H1 (cell line): Measurements from ENCODE around the gene RBSN. TPM values are rescaled to one million over a fixed set of nuclear protein-coding genes. Genes with fewer than 3 reads are reported as not detected.

Source experiments
- CTCF ChIA-PET: fragments of 300-600 bp; sonication (Branson Sonifier 250); formaldehyde crosslinking; loops from one replicate; lab custom pipeline; 2021; ENCODE audit not compliant: partially characterized antibody; lab: Charles Lee
- POLR2A ChIA-PET: fragments of 300-600 bp; sonication (Branson Sonifier 250); formaldehyde crosslinking; loops from one replicate; lab custom pipeline; 2021; ENCODE audit warnings: inconsistent platforms; ENCODE audit not compliant: partially characterized antibody; lab: Charles Lee
- DNase-seq, 2 experiments: peaks; one replicate each; pipeline versions ENCODE4 v3.0.0 to v3.0.0-alpha.2; 2010 to 2022; ENCODE audit warnings: low spot score in 2 of 2, low read depth in 1 of 2, mixed read lengths in 1 of 2
- FAIRE-seq: peaks from 2 replicates; lab custom pipeline; 2011; peaks lifted over from hg19 to GRCh38; lab: Jason Lieb, UNC
- H2AFZ ChIP-seq: 2 replicates; pipeline ENCODE4 v1.8.1; 2012; ENCODE audit warnings: low read length, inconsistent platforms
- H2AK5ac ChIP-seq: 2 replicates; pipeline ENCODE4 v1.6.1; 2013; ENCODE audit warnings: low read depth, low read length
- H2BK120ac ChIP-seq: replicated peaks from 2 replicates; pipeline ENCODE3; 2013; ENCODE audit warnings: low read depth, low read length, inconsistent platforms
- H2BK12ac ChIP-seq: 2 replicates; pipeline ENCODE4 v1.6.1; 2013; ENCODE audit warnings: low read depth, low read length
- H2BK15ac ChIP-seq: 2 replicates; pipeline ENCODE4 v1.6.1; 2013; ENCODE audit warnings: low read length
- H2BK20ac ChIP-seq: 2 replicates; pipeline ENCODE4 v1.6.1; 2013; ENCODE audit warnings: low read length
- H2BK5ac ChIP-seq: 2 replicates; pipeline ENCODE4 v1.6.1; 2013; ENCODE audit warnings: low read depth, low read length
- H3K14ac ChIP-seq: 2 replicates; pipeline ENCODE4 v1.6.1; 2013; ENCODE audit warnings: inconsistent platforms; ENCODE audit not compliant: insufficient read length
- H3K18ac ChIP-seq: 2 replicates; pipeline ENCODE4 v1.6.1; 2013; ENCODE audit warnings: low read length; ENCODE audit errors: extremely low read depth
- H3K23ac ChIP-seq: 2 replicates; pipeline ENCODE4 v1.6.1; 2013; ENCODE audit warnings: inconsistent platforms; ENCODE audit not compliant: insufficient read length
- H3K23me2 ChIP-seq: 2 replicates; pipeline ENCODE4 v1.6.1; 2013; ENCODE audit warnings: low read depth, low read length
- H3K27ac ChIP-seq: 2 replicates; pipeline ENCODE4 v1.6.1; 2011; ENCODE audit warnings: low read depth, low read length, inconsistent platforms
- H3K27me3 ChIP-seq, 4 experiments: replicated peaks in 1 of 4; 1 replicate in 1 of 4; 2 replicates in 3 of 4; pipeline versions ENCODE4 v1.6.1 to v1.8.1; 2011 to 2013; ENCODE audit warnings: low read length in 3 of 4, mild to moderate bottlenecking in 3 of 4, inconsistent platforms in 2 of 4, mixed read lengths in 2 of 4, moderate library complexity in 1 of 4; ENCODE audit not compliant: control insufficient read depth in 3 of 4, insufficient read depth in 3 of 4; ENCODE audit errors: extremely low read depth in 1 of 4
- H3K36me3 ChIP-seq, 4 experiments: 2 replicates each; pipeline versions ENCODE4 v1.6.1 to v1.8.1; 2011 to 2013; ENCODE audit warnings: mild to moderate bottlenecking in 4 of 4, low read length in 3 of 4, moderate library complexity in 2 of 4, control low read depth in 1 of 4, inconsistent platforms in 1 of 4; ENCODE audit not compliant: insufficient read depth in 4 of 4, control insufficient read depth in 2 of 4
- H3K4ac ChIP-seq: replicated peaks from 2 replicates; pipeline ENCODE3; 2013; ENCODE audit warnings: low read length, low read depth, mixed read lengths, inconsistent platforms; ENCODE audit not compliant: insufficient read length
- H3K4me1 ChIP-seq, 4 experiments: replicated peaks in 1 of 4; 1 replicate in 1 of 4; 2 replicates in 3 of 4; pipeline versions ENCODE4 v1.6.1 to v1.8.1; 2011 to 2013; ENCODE audit warnings: low read length in 3 of 4, inconsistent platforms in 2 of 4, mixed read lengths in 1 of 4; ENCODE audit not compliant: insufficient read depth in 4 of 4, control insufficient read depth in 3 of 4
- H3K4me2 ChIP-seq, 2 experiments: 2 replicates each; pipeline versions ENCODE4 v1.6.1 to v1.8.1; 2011 to 2013; ENCODE audit warnings: low read depth in 2 of 2, low read length in 2 of 2, control low read depth in 1 of 2, inconsistent platforms in 1 of 2, mild to moderate bottlenecking in 1 of 2; ENCODE audit not compliant: insufficient read depth in 1 of 2
- H3K4me3 ChIP-seq, 4 experiments: fragments of 200-600, 300-600 bp in 1 of 4; sonication (generic), shearing (Covaris generic), sonication (Bioruptor Twin) in 1 of 4; 2 replicates each; pipeline versions ENCODE4 v1.5.1 to v1.8.1; 2011 to 2016; ENCODE audit warnings: low read length in 4 of 4, low read depth in 3 of 4, control low read depth in 2 of 4, inconsistent platforms in 2 of 4, mild to moderate bottlenecking in 2 of 4, mixed read lengths in 1 of 4, moderate library complexity in 1 of 4; ENCODE audit not compliant: insufficient read depth in 2 of 4; ENCODE audit errors: extremely low read depth in 1 of 4
- H3K56ac ChIP-seq: replicated peaks from 2 replicates; pipeline ENCODE3; 2013; ENCODE audit warnings: low read depth, mild to moderate bottlenecking, mixed read lengths, low read length, inconsistent platforms; ENCODE audit not compliant: insufficient read length
- H3K79me1 ChIP-seq: 2 replicates; pipeline ENCODE4 v1.6.1; 2013; ENCODE audit warnings: low read depth, low read length, control low read depth
- H3K79me2 ChIP-seq, 2 experiments: 2 replicates each; pipeline versions ENCODE4 v1.6.1 to v1.8.1; 2012 to 2013; ENCODE audit warnings: low read length in 2 of 2, mild to moderate bottlenecking in 2 of 2, inconsistent platforms in 1 of 2; ENCODE audit not compliant: insufficient read depth in 2 of 2, control insufficient read depth in 1 of 2
- H3K9ac ChIP-seq, 4 experiments: replicated peaks in 1 of 4; 1 replicate in 1 of 4; 2 replicates in 3 of 4; pipeline versions ENCODE4 v1.6.1 to v1.8.1; 2011 to 2013; ENCODE audit warnings: low read depth in 3 of 4, low read length in 3 of 4, control low read depth in 2 of 4, mild to moderate bottlenecking in 2 of 4, moderate library complexity in 2 of 4, inconsistent platforms in 1 of 4; ENCODE audit errors: extremely low read depth in 1 of 4
- H3K9me3 ChIP-seq, 2 experiments: 2 replicates each; pipeline versions ENCODE4 v1.6.1 to v1.8.1; 2012 to 2013; ENCODE audit warnings: mild to moderate bottlenecking in 2 of 2, moderate library complexity in 2 of 2, control low read depth in 1 of 2, inconsistent platforms in 1 of 2, low read depth in 1 of 2, low read length in 1 of 2, mixed read lengths in 1 of 2; ENCODE audit not compliant: insufficient read depth in 2 of 2
- H4K20me1 ChIP-seq, 2 experiments: replicated peaks in 1 of 2; 2 replicates each; pipeline versions ENCODE3 to v1.8.1; 2011 to 2013; ENCODE audit warnings: inconsistent platforms in 2 of 2, low read length in 2 of 2, mild to moderate bottlenecking in 1 of 2; ENCODE audit not compliant: insufficient read depth in 2 of 2, control insufficient read depth in 1 of 2
- H4K5ac ChIP-seq: 2 replicates; pipeline ENCODE4 v1.6.1; 2013; ENCODE audit warnings: low read length, low read depth, mixed read lengths, inconsistent platforms; ENCODE audit not compliant: insufficient read length
- H4K8ac ChIP-seq: 2 replicates; pipeline ENCODE4 v1.8.0; 2013; ENCODE audit warnings: mild to moderate bottlenecking, moderate library complexity, low read length, inconsistent platforms; ENCODE audit not compliant: insufficient read depth; ENCODE audit errors: extremely low read depth
- H4K91ac ChIP-seq: replicated peaks from 2 replicates; pipeline ENCODE3; 2013; ENCODE audit warnings: low read length, mixed read lengths, inconsistent platforms; ENCODE audit not compliant: insufficient read length
- ASH2L ChIP-seq: fragments of 200-600, 300-600 bp; sonication (generic); IDR thresholded peaks from one replicate; pipeline ENCODE4 v1.7.1; 2017; ENCODE audit warnings: low read length
- BCL11A ChIP-seq, 2 experiments: IDR thresholded peaks; one replicate each; pipeline ENCODE4 v1.6.1; 2011; ENCODE audit warnings: low read depth in 2 of 2, low read length in 2 of 2, mild to moderate bottlenecking in 2 of 2
- BRCA1 ChIP-seq: IDR thresholded peaks from 2 replicates; pipeline ENCODE4 v1.6.1; 2012; ENCODE audit warnings: low read depth, low read length, improper control_type of control experiment
- CBX5 ChIP-seq: fragments of 300-800, 300-1000 bp; sonication (generic); IDR thresholded peaks from 2 replicates; pipeline ENCODE4 v1.7.1; 2016; ENCODE audit warnings: antibody characterized with exemption, low read length, low read depth
- CHD1 ChIP-seq: IDR thresholded peaks from 2 replicates; pipeline ENCODE4 v1.6.1; 2012; ENCODE audit warnings: low read depth, low read length, improper control_type of control experiment
- GTF2F1 ChIP-seq: IDR thresholded peaks from 2 replicates; pipeline ENCODE4 v1.6.1; 2012; ENCODE audit warnings: low read depth, low read length, improper control_type of control experiment, borderline replicate concordance
- HDAC2 ChIP-seq, 2 experiments: fragments of 300-600 bp in 1 of 2; sonication (generic) in 1 of 2; IDR thresholded peaks; 2 replicates each; pipeline ENCODE4 v1.6.1; 2011 to 2012; ENCODE audit warnings: low read depth in 2 of 2, low read length in 2 of 2, mild to moderate bottlenecking in 2 of 2, moderate library complexity in 2 of 2, borderline replicate concordance in 1 of 2, inconsistent platforms in 1 of 2
- HDAC6 ChIP-seq: IDR thresholded peaks from one replicate; pipeline ENCODE4 v1.7.1; 2012; ENCODE audit warnings: low read depth, mild to moderate bottlenecking, inconsistent platforms, low read length, moderate library complexity
- KDM1A ChIP-seq: fragments of 200-600, 300-600 bp; sonication (generic); IDR thresholded peaks from 2 replicates; pipeline ENCODE4 v1.7.1; 2016; ENCODE audit warnings: mild to moderate bottlenecking, low read length, borderline replicate concordance
- PHF8 ChIP-seq: fragments of 200-600 bp; sonication (generic); conservative IDR thresholded peaks from 2 replicates; pipeline ENCODE4 v1.7.1; 2012; ENCODE audit warnings: low read depth, mild to moderate bottlenecking, inconsistent platforms, low read length, moderate library complexity
- RFX5 ChIP-seq: IDR thresholded peaks from 2 replicates; pipeline ENCODE4 v1.6.1; 2011; ENCODE audit warnings: low read depth, low read length, improper control_type of control experiment, borderline replicate concordance
- RXRA ChIP-seq: IDR thresholded peaks from 2 replicates; pipeline ENCODE4 v1.6.1; 2011; ENCODE audit warnings: low read depth, mild to moderate bottlenecking, low read length, moderate library complexity; ENCODE audit not compliant: insufficient read depth
- TAF1 ChIP-seq: IDR thresholded peaks from 2 replicates; pipeline ENCODE4 v1.6.1; 2011; ENCODE audit warnings: mild to moderate bottlenecking, low read depth, low read length
- WGBS, 2 experiments: shearing (Covaris generic) in 1 of 2; methylation state at CpG; one replicate each; pipeline versions ENCODE4 v1.1.6 to v1.1.7; 2013 to 2015; ENCODE audit warnings: low lambda C conversion rate in 2 of 2, mixed read lengths in 2 of 2, inconsistent platforms in 1 of 2, low coverage in 1 of 2, missing lambda C conversion rate in 1 of 2; ENCODE audit not compliant: insufficient replicate concordance in 2 of 2, insufficient coverage in 1 of 2, insufficient read length in 1 of 2; ENCODE audit errors: extremely low coverage in 1 of 2, missing lambda C conversion rate in 1 of 2; 5-methylcytosine and 5-hydroxymethylcytosine counted together
- polyA plus RNA-seq, 7 experiments: library from polyadenylated mRNA; depleted of rRNA in 3 of 7; stranded (reverse) in 5 of 7; unstranded in 2 of 7; fragments of >200 nt in 5 of 7; fragments of 200-250 nt in 2 of 7; gene quantifications; 1 replicate in 5 of 7; 2 replicates in 1 of 7; 4 replicates in 1 of 7; pipeline versions ENCODE4 v1.2.1 to v1.2.3, GENCODE V29; 2011 to 2013; ENCODE audit warnings: missing spikeins in 2 of 7, mixed read lengths in 2 of 7
- total RNA-seq: library from RNA; stranded (reverse); fragmentation: NEBNext Ultra II Directional; extraction: Animal tissue kit (Norgen Biotek cat#: 25700); gene quantifications from 2 replicates; pipeline ENCODE4 v1.2.1, GENCODE V29; 2021

The RBSN gene
- total and polyA plus RNA-seq, 2 of the 8 experiments (the other 6 are each of a cell fraction or from before 2014, with no cell fraction given), result 5.9 to 20.0 TPM

DNA sequence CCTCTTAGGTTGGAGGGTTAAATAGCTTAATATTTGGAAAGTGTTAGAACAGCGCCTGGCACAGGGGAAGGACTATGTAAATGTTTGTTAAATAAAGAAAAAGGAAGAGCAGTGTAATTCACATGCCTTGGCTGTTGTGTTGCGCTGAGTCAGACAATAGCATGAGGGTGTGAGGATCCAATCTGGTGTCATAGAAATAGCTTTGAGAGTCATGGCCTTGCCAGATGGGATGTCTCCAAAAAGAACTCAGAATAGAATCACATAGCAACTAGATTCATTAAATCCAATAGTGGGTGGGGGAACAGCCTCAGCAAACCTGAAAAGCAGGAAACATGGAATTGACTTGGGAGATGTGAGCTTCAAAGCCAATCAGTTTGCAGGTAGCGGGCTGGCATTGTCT is 3.9 kb upstream of the RBSN start:
- no peak overlapping the region for H3K56ac ChIP-seq
- H2BK20ac ChIP-seq, result no peak overlapping the region
- peaks cover 0 to 8% of the 10 kb centered on the region in 2 experiments for H3K79me2 ChIP-seq
- no peak for TF ChIP-seq CBX5
- no peak for TF ChIP-seq BCL11A (IDR thresholded peaks at IDR 0.05; ENCODE audit: low read depth in 2 of 2, low read length in 2 of 2)
- TF ChIP-seq HDAC2 (IDR thresholded peaks at IDR 0.05; ENCODE audit: borderline replicate concordance in 1 of 2, low read depth in 2 of 2, low read length in 2 of 2), result no peak
- no peak for TF ChIP-seq KDM1A
- no peak for TF ChIP-seq ASH2L
- TF ChIP-seq HDAC6, result no peak
- no peak for TF ChIP-seq RXRA
- TF ChIP-seq GTF2F1, result no peak
- no peak for TF ChIP-seq BRCA1
- no peak for TF ChIP-seq RFX5
- no peak for TF ChIP-seq PHF8
- no peak for TF ChIP-seq TAF1
- TF ChIP-seq CHD1, result no peak
- no peak for DNase-seq
- H3K4ac ChIP-seq, result no peak overlapping the region
- no peaks in the 10 kb centered on the region for H3K27me3 ChIP-seq
- H3K36me3 ChIP-seq, result no peaks in the 10 kb centered on the region
- H4K20me1 ChIP-seq, result peaks cover 0 to 2% of the 10 kb centered on the region in 2 experiments
- no peaks in the 10 kb centered on the region for H3K9me3 ChIP-seq
- peaks cover 9% of the 10 kb centered on the region for H3K23me2 ChIP-seq
- peak overlapping the region; percentile 63; the same call in 1 of the 2 replicates for H2AFZ ChIP-seq
- ChIA-PET POLR2A (interaction anchor here (1.8 kb wide), 1 partner anchor 9 kb away, joined by 5 read pairs; no protein-coding TSS in a partner anchor), CTCF (interaction anchor here (1.0 to 1.3 kb wide), 5 partner anchors 10 to 275 kb away, joined by 3 to 6 read pairs (median 3); no protein-coding TSS in a partner anchor)
- no peak overlapping the region for H3K14ac ChIP-seq
- H3K4me1 ChIP-seq, result peaks cover 0 to 8% (median 3%) of the 10 kb centered on the region in 4 experiments; a peak in 4 of 7 replicates
- no peak for FAIRE-seq
- no peak overlapping the region for H3K4me2 ChIP-seq
- no peak overlapping the region for H3K23ac ChIP-seq
- no peak overlapping the region for H2BK12ac ChIP-seq
- WGBS, 2 experiments, result 80% methylated on average over 3 of the region's 3 CpGs; no CpG with 5 or more reads in 1 of the 2 experiments
- no peak overlapping the region for H4K91ac ChIP-seq
- no peak overlapping the region for H2BK15ac ChIP-seq
- no peak overlapping the region for H3K18ac ChIP-seq
- H4K5ac ChIP-seq, result no peak overlapping the region
- no peak overlapping the region for H3K9ac ChIP-seq
- H3K4me3 ChIP-seq, result no peak overlapping the region
- H3K27ac ChIP-seq, result no peak overlapping the region
- H2BK5ac ChIP-seq, result no peak overlapping the region
- peaks cover 4% of the 10 kb centered on the region; the same call in 1 of the 2 replicates for H3K79me1 ChIP-seq
- no peak overlapping the region for H4K8ac ChIP-seq
- H2BK120ac ChIP-seq, result no peak overlapping the region
- no peak overlapping the region for H2AK5ac ChIP-seq
